ENCODE results near the gene ARHGDIB.

ARHGDIB gene

GRCh38 chr12:14921218-14921617 is 40.2 kb downstream of the ARHGDIB start:
- no peak for DNase-seq (ENCODE audit: low spot score)
- TF ChIP-seq CTCF (IDR thresholded peaks at IDR 0.05; ENCODE audit: extremely low read depth, missing control alignments) = no peak

- no peak for TF ChIP-seq CTCF (IDR thresholded peaks at IDR 0.05; ENCODE audit: extremely low read depth, missing control alignments)
- no peak for DNase-seq (ENCODE audit: low spot score)
These were observed 40.8 kb downstream of the ARHGDIB start for GRCh38 chr12:14920475-14921126.

- DNase-seq (ENCODE audit: low spot score) = no peak
- no peak for TF ChIP-seq CTCF (IDR thresholded peaks at IDR 0.05; ENCODE audit: extremely low read depth, missing control alignments)
These were observed 41.9 kb downstream of the ARHGDIB start for GRCh38 chr12:14919455-14919854.

GRCh38 chr12:14915736-14916135 is 45.7 kb downstream of the ARHGDIB start:
- TF ChIP-seq CTCF (IDR thresholded peaks at IDR 0.05; ENCODE audit: extremely low read depth, missing control alignments) = no peak
- DNase-seq (ENCODE audit: low spot score) = no peak

- no peak for TF ChIP-seq CTCF (IDR thresholded peaks at IDR 0.05; ENCODE audit: extremely low read depth, missing control alignments)
- DNase-seq (ENCODE audit: low spot score) = no peak
These were observed 48.0 kb downstream of the ARHGDIB start for GRCh38 chr12:14913381-14913781.

- no peak for DNase-seq (ENCODE audit: low spot score)
- TF ChIP-seq CTCF (IDR thresholded peaks at IDR 0.05; ENCODE audit: extremely low read depth, missing control alignments) = no peak
These were observed 50.3 kb downstream of the ARHGDIB start for GRCh38 chr12:14911131-14911530.

- TF ChIP-seq CTCF (IDR thresholded peaks at IDR 0.05; ENCODE audit: extremely low read depth, missing control alignments) = no peak
- DNase-seq (ENCODE audit: low spot score) = no peak
These were observed 51.1 kb downstream of the ARHGDIB start for GRCh38 chr12:14910090-14910915.
